ENCODE results near the gene UBE3D. TPM values are rescaled to one million over a fixed set of nuclear protein-coding genes. Genes with fewer than 3 reads are reported as not detected.

UBE3D gene
- total RNA-seq, 2 donors from 2014 or later: 16.2 to 18.0 TPM

DNA sequence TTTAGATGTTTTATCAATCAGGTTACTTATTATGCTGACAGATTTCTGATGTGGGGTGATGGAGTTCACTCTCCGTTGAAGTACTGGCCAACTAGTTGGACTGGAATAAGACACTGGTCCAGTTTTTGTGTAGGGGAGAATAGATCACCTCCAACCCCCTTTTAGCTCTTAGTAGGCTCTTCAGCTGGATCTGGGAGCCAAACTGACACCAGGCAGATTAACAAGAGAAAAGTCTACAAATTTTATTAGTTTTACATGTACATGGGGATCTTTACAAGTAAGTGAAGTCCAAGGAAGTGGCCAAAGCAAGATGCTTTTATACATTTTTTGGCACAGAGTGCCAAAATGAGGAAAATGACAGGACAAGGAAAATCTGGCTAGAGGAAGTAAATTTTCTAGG lies 107.1 kb downstream of the UBE3D start:
- H3K4me3 Mint-ChIP-seq: no peak overlapping the region
- WGBS, 2 experiments (ENCODE audit: insufficient coverage in 1 of 2, insufficient read length in 1 of 2): 100% methylated on average over 1 of the region's 1 CpG; no CpG with 5 or more reads in 1 of the 2 experiments

GRCh38 chr6:82957868-82958245 lies 107.8 kb downstream of the UBE3D start:
- peaks cover 18% of the 10 kb centered on the region for H3K36me3 ChIP-seq (ENCODE audit: control insufficient read depth, insufficient read depth, low read length)
- TF ChIP-seq CTCF (conservative IDR thresholded peaks at IDR 0.05): no peak
- no peak overlapping the region for H3K4me3 ChIP-seq (ENCODE audit: low read length)
- Mint-ChIP-seq H3K36me3 (ENCODE audit: low read depth) (peaks cover 13% of the 10 kb centered on the region), H3K9me3 (no peaks in the 10 kb centered on the region), H3K27me3 (ENCODE audit: insufficient read depth) (no peaks in the 10 kb centered on the region), H3K4me1 (peaks cover 11% of the 10 kb centered on the region), H3K27ac (no peak overlapping the region), H3K4me3 (no peak overlapping the region)
- H3K9me3 ChIP-seq (ENCODE audit: control insufficient read depth, low read length): no peaks in the 10 kb centered on the region
- no peak for DNase-seq
- no peak overlapping the region for H3K9ac ChIP-seq (ENCODE audit: extremely low read depth, low read length, poor library complexity, severe bottlenecking)
- H3K27me3 ChIP-seq (ENCODE audit: control insufficient read depth, insufficient read depth, low read length, poor library complexity, severe bottlenecking): no peaks in the 10 kb centered on the region
- H3K4me1 ChIP-seq (ENCODE audit: control insufficient read depth, insufficient read depth, low read length): peaks cover 3% of the 10 kb centered on the region
- no peak overlapping the region for H3K27ac ChIP-seq (ENCODE audit: low read depth, low read length)
- WGBS, 2 experiments (ENCODE audit: insufficient coverage in 1 of 2, insufficient read length in 1 of 2): 91 to 100% methylated on average over 1 to 2 of the region's 2 CpGs

More for the DNA sequence above, 107.1 kb downstream of the UBE3D start:
- Histone ChIP-seq H3K9me3 (ENCODE audit: control insufficient read depth, low read length) (no peaks in the 10 kb centered on the region), H3K27me3 (ENCODE audit: control insufficient read depth, insufficient read depth, low read length, poor library complexity, severe bottlenecking) (no peaks in the 10 kb centered on the region), H3K4me3 (ENCODE audit: low read length) (no peak overlapping the region), H3K9ac (ENCODE audit: extremely low read depth, low read length, poor library complexity, severe bottlenecking) (no peak overlapping the region), H3K4me1 (ENCODE audit: control insufficient read depth, insufficient read depth, low read length) (peaks cover 3% of the 10 kb centered on the region), H3K36me3 (ENCODE audit: control insufficient read depth, insufficient read depth, low read length) (peaks cover 18% of the 10 kb centered on the region), H3K27ac (ENCODE audit: low read depth, low read length) (no peak overlapping the region)
- Mint-ChIP-seq H3K36me3 (ENCODE audit: low read depth) (peaks cover 13% of the 10 kb centered on the region), H3K4me1 (peaks cover 12% of the 10 kb centered on the region), H3K27me3 (ENCODE audit: insufficient read depth) (no peaks in the 10 kb centered on the region), H3K27ac (peak overlapping the region; percentile 83), H3K9me3 (no peaks in the 10 kb centered on the region)
- TF ChIP-seq CTCF (conservative IDR thresholded peaks at IDR 0.05): no peak
- no peak for DNase-seq

DNA sequence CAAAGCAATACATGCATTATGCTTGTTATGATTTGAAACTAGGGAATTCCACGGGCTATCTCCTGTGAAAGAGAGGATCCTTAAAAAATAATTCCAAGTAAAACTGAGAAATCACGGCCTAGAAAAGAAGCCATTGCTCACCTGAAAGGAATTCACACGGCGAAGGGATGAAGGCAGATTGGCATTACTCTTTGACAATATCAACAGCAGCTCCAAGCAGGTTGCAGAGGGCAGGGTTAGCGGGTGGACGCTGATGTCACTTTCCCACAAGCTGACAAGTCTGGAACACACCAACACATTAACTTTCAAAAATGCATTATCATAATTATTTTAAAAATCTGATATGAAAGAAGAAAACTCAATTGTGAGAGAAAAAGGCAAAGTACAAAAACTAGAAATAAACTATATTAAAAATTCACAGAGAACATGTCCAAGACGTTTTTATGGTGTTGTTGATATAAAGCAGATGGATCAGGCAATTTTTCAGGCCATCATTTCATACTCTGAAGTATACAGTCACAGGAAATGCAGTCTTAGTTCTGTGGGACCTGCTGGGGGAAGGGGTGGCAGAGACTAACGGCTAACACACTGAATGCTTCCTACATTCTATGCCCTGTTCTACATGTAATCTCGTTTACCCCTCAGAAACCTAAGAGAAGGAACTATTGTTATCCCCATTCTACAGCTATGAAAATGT lies 108.3 kb downstream of the UBE3D start:
- peak overlapping the region; percentile 11 for H3K27ac Mint-ChIP-seq
- peaks cover 18% of the 10 kb centered on the region for H3K36me3 ChIP-seq (ENCODE audit: control insufficient read depth, insufficient read depth, low read length)

More for the DNA sequence above, 108.3 kb downstream of the UBE3D start:
- no peaks in the 10 kb centered on the region for H3K9me3 ChIP-seq (ENCODE audit: control insufficient read depth, low read length)
- H3K36me3 Mint-ChIP-seq (ENCODE audit: low read depth): peaks cover 13% of the 10 kb centered on the region
- no peak overlapping the region for H3K4me3 Mint-ChIP-seq
- DNase-seq: no peak
- H3K4me1 Mint-ChIP-seq: peaks cover 11% of the 10 kb centered on the region
- TF ChIP-seq CTCF (conservative IDR thresholded peaks at IDR 0.05): no peak
- H3K27me3 ChIP-seq (ENCODE audit: control insufficient read depth, insufficient read depth, low read length, poor library complexity, severe bottlenecking): no peaks in the 10 kb centered on the region
- peaks cover 3% of the 10 kb centered on the region for H3K4me1 ChIP-seq (ENCODE audit: control insufficient read depth, insufficient read depth, low read length)
- H3K27me3 Mint-ChIP-seq (ENCODE audit: insufficient read depth): no peaks in the 10 kb centered on the region
- no peaks in the 10 kb centered on the region for H3K9me3 Mint-ChIP-seq
- H3K4me3 ChIP-seq (ENCODE audit: low read length): no peak overlapping the region
- WGBS, 2 experiments (ENCODE audit: insufficient coverage in 1 of 2, insufficient read length in 1 of 2): 86 to 95% methylated on average over 4 to 9 of the region's 9 CpGs
- H3K27ac ChIP-seq (ENCODE audit: low read depth, low read length): no peak overlapping the region
- H3K9ac ChIP-seq (ENCODE audit: extremely low read depth, low read length, poor library complexity, severe bottlenecking): no peak overlapping the region
